Measurements from ENCODE around the gene PLEKHH2.

The PLEKHH2 gene

GRCh38 chr2:43762286-43762685 is 125.2 kb downstream of the PLEKHH2 start:
- DNase-seq (ENCODE audit: low spot score) = no peak

- no peak for DNase-seq (ENCODE audit: low spot score)
Observed at GRCh38 chr2:43763091-43763490, 126.0 kb downstream of the PLEKHH2 start.

- DNase-seq (ENCODE audit: low spot score) = no peak
Observed at GRCh38 chr2:43764086-43764705, 127.1 kb downstream of the PLEKHH2 start.

- DNase-seq (ENCODE audit: low spot score) = no peak
Observed at GRCh38 chr2:43766006-43766405, 128.9 kb downstream of the PLEKHH2 start.

GRCh38 chr2:43773876-43774613 is 137.0 kb downstream of the PLEKHH2 start, which contains the start of gene DYNC2LI1:
Gene DYNC2LI1, plus strand, starts transcription at chr2:43774039. Its CDS starts 100 bp downstream, at chr2:43774139.
- peak; percentile 91 for DNase-seq (ENCODE audit: low spot score)

- no peak for DNase-seq (ENCODE audit: low spot score)
Observed at GRCh38 chr2:43774617-43775016, 137.6 kb downstream of the PLEKHH2 start.

- DNase-seq (ENCODE audit: low spot score) = no peak
Observed at GRCh38 chr2:43776324-43776723, 139.3 kb downstream of the PLEKHH2 start.

- DNase-seq (ENCODE audit: low spot score) = no peak
Observed at GRCh38 chr2:43777306-43777926, 140.4 kb downstream of the PLEKHH2 start.

GRCh38 chr2:43778233-43778632 is 141.2 kb downstream of the PLEKHH2 start:
- DNase-seq (ENCODE audit: low spot score) = no peak

GRCh38 chr2:43787895-43788294 is 150.8 kb downstream of the PLEKHH2 start:
- DNase-seq (ENCODE audit: low spot score) = no peak

GRCh38 chr2:43788646-43789045 is 151.6 kb downstream of the PLEKHH2 start:
- DNase-seq (ENCODE audit: low spot score) = no peak

GRCh38 chr2:43790147-43790546 is 153.1 kb downstream of the PLEKHH2 start:
- no peak for DNase-seq (ENCODE audit: low spot score)

GRCh38 chr2:43791035-43791765 is 154.1 kb downstream of the PLEKHH2 start:
- DNase-seq (ENCODE audit: low spot score) = no peak

- no peak for DNase-seq (ENCODE audit: low spot score)
Observed at GRCh38 chr2:43792653-43793052, 155.6 kb downstream of the PLEKHH2 start.

- DNase-seq (ENCODE audit: low spot score) = no peak
Observed at GRCh38 chr2:43794956-43795355, 157.9 kb downstream of the PLEKHH2 start.

GRCh38 chr2:43796206-43796605 is 159.1 kb downstream of the PLEKHH2 start:
- no peak for DNase-seq (ENCODE audit: low spot score)

GRCh38 chr2:43798300-43798699 is 161.2 kb downstream of the PLEKHH2 start:
- DNase-seq (ENCODE audit: low spot score) = no peak

GRCh38 chr2:43800894-43801293 is 163.8 kb downstream of the PLEKHH2 start:
- DNase-seq (ENCODE audit: low spot score) = no peak

- no peak for DNase-seq (ENCODE audit: low spot score)
Observed at GRCh38 chr2:43802135-43802534, 165.1 kb downstream of the PLEKHH2 start.

GRCh38 chr2:43803113-43803512 is 166.1 kb downstream of the PLEKHH2 start:
- no peak for DNase-seq (ENCODE audit: low spot score)

GRCh38 chr2:43806719-43807031 is 169.6 kb downstream of the PLEKHH2 start:
- DNase-seq (ENCODE audit: low spot score) = no peak

GRCh38 chr2:43810452-43810851 is 173.4 kb downstream of the PLEKHH2 start:
- DNase-seq (ENCODE audit: low spot score) = no peak

- no peak for DNase-seq (ENCODE audit: low spot score)
Observed at GRCh38 chr2:43810888-43811287, 173.8 kb downstream of the PLEKHH2 start.

Data from ecto neural progenitor cell (in vitro differentiated cells).